Kidney (tissue), 14 donors: Measurements from ENCODE around the gene SPSB3. TPM values are rescaled to one million over a fixed set of nuclear protein-coding genes. Genes with fewer than 3 reads are reported as not detected.

ENCODE experiments used
- DNase-seq, 5 donors: peaks; one replicate each; pipeline ENCODE4 v3.0.0-alpha.2; 2013 to 2020
- FAIRE-seq: peaks from 2 replicates; lab custom pipeline; 2012; peaks lifted over from hg19 to GRCh38; lab: Jason Lieb, UNC
- H3K27ac ChIP-seq, 2 donors: one replicate each; pipeline ENCODE4 v1.7.0; 2013; ENCODE audit warnings: low read depth in 2 of 2, low read length in 2 of 2, inconsistent platforms in 1 of 2
- H3K27me3 ChIP-seq: one replicate; pipeline ENCODE4 v1.7.1; 2013; ENCODE audit warnings: low read length, inconsistent platforms; ENCODE audit not compliant: control insufficient read depth, insufficient read depth
- H3K36me3 ChIP-seq, 3 donors: one replicate each; pipeline versions ENCODE4 v1.7.0 to v1.7.1; 2013; ENCODE audit warnings: low read length in 3 of 3, control low read depth in 1 of 3, inconsistent platforms in 1 of 3; ENCODE audit not compliant: insufficient read depth in 3 of 3, control insufficient read depth in 2 of 3
- H3K4me1 ChIP-seq, 3 donors: one replicate each; pipeline versions ENCODE4 v1.7.0 to v1.7.1; 2013; ENCODE audit warnings: low read length in 3 of 3, inconsistent platforms in 1 of 3, low read depth in 1 of 3; ENCODE audit not compliant: control insufficient read depth in 2 of 3, insufficient read depth in 2 of 3
- H3K4me3 ChIP-seq, 3 donors: one replicate each; pipeline versions ENCODE4 v1.7.0 to v1.8.1; 2013; ENCODE audit warnings: low read length in 3 of 3, control low read depth in 1 of 3, inconsistent platforms in 1 of 3
- H3K9ac ChIP-seq, 3 donors: one replicate each; pipeline versions ENCODE4 v1.7.0 to v1.7.1; 2013; ENCODE audit warnings: low read length in 3 of 3, control low read depth in 1 of 3, inconsistent platforms in 1 of 3
- H3K9me3 ChIP-seq, 3 donors: one replicate each; pipeline versions ENCODE4 v1.7.0 to v1.7.1; 2013; ENCODE audit warnings: low read length in 3 of 3, control low read depth in 1 of 3, inconsistent platforms in 1 of 3; ENCODE audit not compliant: control insufficient read depth in 2 of 3, insufficient read depth in 1 of 3
- CTCF ChIP-seq: IDR thresholded peaks from 3 replicates; pipeline ENCODE4 v1.5.1; 2012; ENCODE audit warnings: mild to moderate bottlenecking, moderate library complexity, borderline replicate concordance; ENCODE audit not compliant: insufficient read depth; ENCODE audit errors: extremely low read depth
- intact Hi-C: fragments of 100-400 bp; cut with DNase I; formaldehyde crosslinking; loops from one replicate; pipeline ENCODE4 v1.11.1; 2022
- polyA plus RNA-seq: library from polyadenylated mRNA; stranded (reverse); fragments of 350-450 nt; fragmentation: Illumina TruSeq; extraction: RNeasy Lipid Tissue Mini Kit (QIAGEN cat#74804); gene quantifications from one replicate; pipeline ENCODE4 v1.2.3, GENCODE V29; 2014; ENCODE audit warnings: low read depth, low replicate concordance; ENCODE audit not compliant: insufficient read depth
- total RNA-seq: library from RNA; stranded (reverse); fragmentation: NEBNext Ultra II Directional; extraction: Animal tissue kit (Norgen Biotek cat#: 25700); gene quantifications from one replicate; pipeline ENCODE4 v1.2.1, GENCODE V29; 2021
- donor health status: control.
- donor health status: control.
- donor health status: control.
- donor health status: control.
- donor health status: control.
- donor health status: DM: yes; HTN: yes; CAD: no.
- donor health status: Normal renal cell carcinoma (clear cell type).

SPSB3 gene
- total and polyA plus RNA-seq, 2 donors from 2014 or later: 55.1 to 57.7 TPM

DNA sequence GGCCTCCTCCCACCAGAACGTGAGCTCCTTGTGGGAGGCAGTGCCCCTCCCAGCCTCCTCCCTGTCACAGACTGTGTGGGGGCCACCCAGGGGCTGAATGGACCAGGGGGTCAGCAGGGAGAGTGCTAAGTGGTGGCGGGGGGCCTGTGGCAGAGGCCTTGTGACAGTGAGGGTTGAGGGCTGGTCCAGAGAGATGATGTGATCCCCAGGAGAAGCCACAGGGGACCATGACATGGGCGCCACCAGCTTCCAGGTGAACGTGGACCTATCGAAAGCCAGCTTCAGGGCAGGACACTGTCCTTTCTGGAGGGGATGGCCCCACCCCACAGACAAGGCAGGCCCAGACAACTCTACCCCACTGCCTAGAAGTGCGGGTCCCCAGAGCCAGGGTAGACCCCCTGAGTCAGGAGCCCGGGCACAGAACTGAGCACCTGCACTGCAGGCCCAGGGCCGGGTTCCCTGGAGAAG is 3.1 kb downstream of the SPSB3 start:
- peaks cover 0 to 21% (median 14%) of the 10 kb centered on the region in 3 donors for H3K4me1 ChIP-seq
- DNase-seq (no peak), FAIRE-seq (no peak)
- no peaks in the 10 kb centered on the region for H3K27me3 ChIP-seq
- H3K4me3 ChIP-seq: no peak overlapping the region
- H3K27ac ChIP-seq: no peak overlapping the region
- intact Hi-C loops: no loop called here
- no peak for TF ChIP-seq CTCF
- peaks cover 2 to 9% (median 4%) of the 10 kb centered on the region in 3 donors for H3K36me3 ChIP-seq
- H3K9me3 ChIP-seq: no peaks in the 10 kb centered on the region
- no peak overlapping the region for H3K9ac ChIP-seq

GRCh38 chr16:1778200-1779179 is 3.9 kb downstream of the SPSB3 start:
- intact Hi-C loops: no loop called here
- DNase-seq (peak in 1 of 5 donors; percentile 49), FAIRE-seq (no peak)
- Histone ChIP-seq H3K36me3 (peaks cover 2 to 9% (median 4%) of the 10 kb centered on the region in 3 donors), H3K4me3 (no peak overlapping the region), H3K9ac (no peak overlapping the region), H3K27ac (no peak overlapping the region), H3K27me3 (no peaks in the 10 kb centered on the region), H3K4me1 (peaks cover 0 to 24% (median 14%) of the 10 kb centered on the region in 3 donors), H3K9me3 (no peaks in the 10 kb centered on the region)
- TF ChIP-seq CTCF: no peak

- intact Hi-C loops: no loop called here
- Histone ChIP-seq H3K9ac (no peak overlapping the region), H3K9me3 (no peaks in the 10 kb centered on the region), H3K4me1 (peaks cover 0 to 24% (median 14%) of the 10 kb centered on the region in 3 donors), H3K36me3 (peaks cover 2 to 9% (median 4%) of the 10 kb centered on the region in 3 donors), H3K4me3 (no peak overlapping the region), H3K27me3 (no peaks in the 10 kb centered on the region), H3K27ac (no peak overlapping the region)
- no peak for TF ChIP-seq CTCF
- FAIRE-seq: no peak
- DNase-seq: peak in 1 of 5 donors; percentile 40
These were observed 4.8 kb downstream of the SPSB3 start for GRCh38 chr16:1777375-1778199.
